GM12878 (cell line): ENCODE data around the gene MFSD6.

Experiments used
- CTCF ChIP-seq, 3 experiments: IDR thresholded peaks in 2 of 3; conservative IDR thresholded peaks in 1 of 3; 2 replicates each; pipeline ENCODE4 v1.5.1; 2011; ENCODE audit warnings: low read depth in 3 of 3, low read length in 3 of 3, mild to moderate bottlenecking in 3 of 3, control low read depth in 2 of 3, moderate library complexity in 2 of 3, inconsistent platforms in 1 of 3, mixed read lengths in 1 of 3; ENCODE audit not compliant: control insufficient read depth in 2 of 3, insufficient read depth in 1 of 3; ENCODE audit errors: extremely low read depth in 1 of 3
- EP300 ChIP-seq, 2 experiments: fragments of 150-350 bp in 1 of 2; IDR thresholded peaks; 2 replicates each; pipeline ENCODE4 v1.6.1; 2011 to 2012; ENCODE audit warnings: low read depth in 2 of 2, low read length in 2 of 2, borderline replicate concordance in 1 of 2, improper control_type of control experiment in 1 of 2, inconsistent platforms in 1 of 2; ENCODE audit not compliant: control insufficient read depth in 1 of 2
- KAT2A ChIP-seq: conservative IDR thresholded peaks from 2 replicates; pipeline ENCODE4 v1.6.1; 2011; ENCODE audit warnings: low read depth, low read length; ENCODE audit not compliant: control insufficient read depth
- KDM1A ChIP-seq: fragments of 200-600 bp; sonication (generic); IDR thresholded peaks from 2 replicates; pipeline ENCODE4 v1.6.1; 2016; ENCODE audit warnings: borderline replicate concordance
- MXI1 ChIP-seq: fragments of 150-350 bp; IDR thresholded peaks from 2 replicates; pipeline ENCODE4 v1.6.1; 2011; ENCODE audit warnings: low read depth, mild to moderate bottlenecking, inconsistent platforms, low read length, improper control_type of control experiment
- POLR2A ChIP-seq: IDR thresholded peaks from 2 replicates; pipeline ENCODE4 v1.6.1; 2011; ENCODE audit warnings: low read depth, mild to moderate bottlenecking, low read length
- POLR2AphosphoS5 ChIP-seq: IDR thresholded peaks from 2 replicates; pipeline ENCODE4 v1.6.1; 2011; ENCODE audit warnings: mild to moderate bottlenecking, low read length, inconsistent platforms
- RAD21 ChIP-seq: IDR thresholded peaks from 2 replicates; pipeline ENCODE4 v1.6.1; 2011; ENCODE audit warnings: mild to moderate bottlenecking, low read depth, low read length, moderate library complexity; ENCODE audit not compliant: insufficient read depth
- REST ChIP-seq: IDR thresholded peaks from 2 replicates; pipeline ENCODE4 v1.6.1; 2012; ENCODE audit warnings: mild to moderate bottlenecking, low read depth, low read length
- ZZZ3 ChIP-seq: IDR thresholded peaks from 2 replicates; pipeline ENCODE4 v1.6.1; 2011; ENCODE audit warnings: low read depth; ENCODE audit not compliant: control insufficient read depth, insufficient read length

- TF ChIP-seq POLR2AphosphoS5 (no peak), CTCF (IDR thresholded peaks at IDR 0.05 in 2 of 3, conservative IDR thresholded peaks at IDR 0.05 in 1 of 3; ENCODE audit: control insufficient read depth in 2 of 3, extremely low read depth in 1 of 3, insufficient read depth in 1 of 3, low read depth in 3 of 3, low read length in 3 of 3) (no peak), KDM1A (no peak), REST (no peak), ZZZ3 (no peak), EP300 (IDR thresholded peaks at IDR 0.05; ENCODE audit: borderline replicate concordance in 1 of 2, control insufficient read depth in 1 of 2, low read depth in 2 of 2, low read length in 2 of 2) (no peak), KAT2A (no peak), POLR2A (no peak), MXI1 (no peak), RAD21 (no peak)
Measured at GRCh38 chr2:190493095-190493494, 84.9 kb downstream of the MFSD6 start.
